GM18867 (cell line): Measurements from ENCODE around the gene VLDLR.
A peak's percentile ranks its signal among the peaks of the same experiment; 100 is the strongest.

ENCODE experiments used
- ATAC-seq: cut with Tn5 transposase; IDR thresholded peaks from one replicate; pipeline ENCODE4 v1.9.1; 2021; ENCODE audit warnings: mild to moderate bottlenecking, moderate library complexity; ENCODE audit not compliant: unreplicated experiment

VLDLR gene

DNA sequence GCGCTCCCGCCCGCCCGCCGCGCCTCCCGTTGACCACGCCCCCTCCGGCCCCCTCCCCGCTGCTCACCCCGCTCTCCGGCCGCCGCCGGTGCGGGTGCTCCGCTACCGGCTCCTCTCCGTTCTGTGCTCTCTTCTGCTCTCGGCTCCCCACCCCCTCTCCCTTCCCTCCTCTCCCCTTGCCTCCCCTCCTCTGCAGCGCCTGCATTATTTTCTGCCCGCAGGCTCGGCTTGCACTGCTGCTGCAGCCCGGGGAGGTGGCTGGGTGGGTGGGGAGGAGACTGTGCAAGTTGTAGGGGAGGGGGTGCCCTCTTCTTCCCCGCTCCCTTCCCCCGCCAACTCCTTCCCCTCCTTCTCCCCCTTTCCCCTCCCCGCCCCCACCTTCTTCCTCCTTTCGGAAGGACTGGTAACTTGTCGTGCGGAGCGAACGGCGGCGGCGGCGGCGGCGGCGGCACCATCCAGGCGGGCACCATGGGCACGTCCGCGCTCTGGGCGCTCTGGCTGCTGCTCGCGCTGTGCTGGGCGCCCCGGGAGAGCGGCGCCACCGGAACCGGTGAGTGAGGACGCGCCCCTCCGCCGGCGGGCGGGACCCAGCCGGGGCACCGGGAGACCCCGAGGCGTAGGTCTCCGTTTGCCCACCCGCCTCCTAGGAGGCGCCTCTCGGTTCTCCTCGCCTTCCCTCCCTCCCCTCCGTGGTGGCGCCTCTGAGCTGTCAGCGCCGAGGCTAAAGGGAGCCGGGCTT, at the start of gene VLDLR:
VLDLR (plus strand) TSS at position 66 of the 739 bp plus-strand sequence; CDS start at position 469, 403 bp downstream.
- peak; percentile 50 for ATAC-seq

DNA sequence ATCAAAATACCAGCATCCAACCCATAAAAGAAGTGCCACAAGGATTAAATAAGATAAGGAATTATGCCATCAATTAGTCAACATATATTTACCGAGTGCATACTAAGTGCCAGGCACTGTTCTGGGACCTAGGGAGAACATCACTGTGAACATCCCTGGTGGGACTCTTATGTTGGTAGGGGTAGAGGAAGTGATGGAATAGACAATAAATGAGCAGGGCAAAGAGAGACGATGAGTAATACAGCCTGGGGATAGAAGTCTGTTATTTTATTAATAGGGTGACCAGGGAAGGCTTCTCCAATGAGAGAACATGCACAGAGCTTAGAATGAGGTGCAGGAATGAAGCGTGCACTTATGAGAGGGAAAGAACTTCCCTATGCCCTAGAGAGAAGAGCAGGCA, 47.4 kb upstream of the VLDLR start:
- no peak for ATAC-seq

DNA sequence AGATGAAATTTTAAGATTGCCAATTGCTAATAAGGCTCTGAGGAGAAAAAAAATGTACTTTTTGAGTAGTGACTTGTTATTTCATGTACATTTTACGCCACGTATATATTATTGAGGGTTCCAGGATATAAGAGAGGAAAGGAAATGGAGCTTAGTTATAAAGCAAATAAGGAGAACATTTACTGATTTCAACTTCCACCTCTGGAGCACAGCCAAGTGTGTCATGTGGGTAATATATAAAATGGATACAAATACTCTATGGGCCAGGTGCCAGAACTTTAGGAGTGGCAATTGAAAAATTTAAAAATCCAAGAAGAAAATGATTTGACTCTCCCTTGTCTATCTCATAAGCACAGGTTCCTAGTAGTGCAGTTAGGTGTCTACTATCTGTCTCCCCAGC, 45.0 kb upstream of the VLDLR start:
- ATAC-seq: no peak

DNA sequence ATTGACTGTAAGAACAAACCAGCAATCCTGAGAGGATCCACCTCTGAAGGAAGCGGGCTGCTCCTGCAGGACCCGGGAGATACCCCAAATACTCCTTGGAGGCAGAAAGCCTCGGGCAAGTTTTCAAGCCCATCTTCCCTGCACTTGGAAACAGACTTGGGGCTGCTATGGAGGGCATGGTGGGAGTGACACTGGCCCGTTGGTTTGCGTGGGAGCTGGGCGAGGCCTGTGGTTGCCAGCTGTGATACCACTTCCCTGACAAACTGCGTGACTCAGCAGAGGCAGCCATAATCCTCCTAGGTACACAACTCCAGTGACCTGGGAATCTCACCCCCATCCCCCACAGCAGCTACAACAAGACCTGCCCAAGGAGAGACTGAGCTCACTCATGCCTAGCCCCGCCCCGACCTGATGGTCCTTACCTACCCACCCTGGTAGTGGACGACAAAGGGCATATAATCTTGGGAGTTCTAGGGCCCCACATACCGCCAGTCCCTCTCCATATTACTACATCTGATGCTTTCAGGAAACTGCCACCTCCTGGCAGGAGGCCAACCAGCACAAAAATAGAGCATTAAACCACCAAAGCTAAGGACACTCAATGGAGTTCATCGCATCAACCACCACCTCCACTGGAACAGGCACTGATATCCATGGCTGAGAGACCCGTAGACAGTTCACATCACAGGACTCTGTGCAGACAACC, 38.1 kb upstream of the VLDLR start:
- no peak for ATAC-seq

DNA sequence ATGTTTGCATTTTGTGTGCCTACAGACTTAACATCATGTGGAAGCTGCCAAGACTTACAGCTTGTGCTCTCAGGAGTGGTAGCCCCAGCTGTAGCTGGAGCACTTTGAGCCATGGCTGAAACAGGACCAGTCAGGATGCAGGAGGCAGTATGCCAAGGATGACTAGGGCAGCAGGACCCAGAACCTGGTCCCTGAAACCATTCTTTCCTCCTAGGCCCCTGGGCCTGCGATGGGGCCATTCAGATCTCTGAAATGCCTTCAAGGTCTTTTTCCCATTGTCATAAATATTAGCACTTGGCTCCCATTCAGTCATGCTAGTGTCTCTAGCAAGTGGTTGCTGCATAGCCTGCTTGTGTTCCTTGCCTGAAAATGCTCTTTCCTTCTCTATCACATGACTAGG, 29.6 kb upstream of the VLDLR start:
- no peak for ATAC-seq

DNA sequence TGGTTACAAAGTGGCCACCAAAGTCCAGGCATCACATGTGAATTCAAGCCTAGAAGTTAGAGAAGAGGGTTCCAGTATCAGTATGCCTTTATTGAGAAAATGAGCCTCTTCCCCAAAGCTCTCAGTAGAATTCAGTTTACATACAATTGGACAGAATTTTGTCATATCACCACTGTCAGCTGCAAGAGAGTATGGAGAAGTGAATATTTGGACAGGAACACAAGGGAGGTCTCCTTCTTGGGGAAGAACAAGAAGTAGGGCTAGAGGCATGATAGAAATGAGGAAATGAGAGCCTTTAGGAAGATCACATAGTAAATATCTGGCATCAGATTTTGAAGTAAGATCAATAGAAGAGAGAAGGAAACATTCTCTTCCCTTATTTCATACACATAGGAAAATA, 27.8 kb upstream of the VLDLR start:
- ATAC-seq: no peak

DNA sequence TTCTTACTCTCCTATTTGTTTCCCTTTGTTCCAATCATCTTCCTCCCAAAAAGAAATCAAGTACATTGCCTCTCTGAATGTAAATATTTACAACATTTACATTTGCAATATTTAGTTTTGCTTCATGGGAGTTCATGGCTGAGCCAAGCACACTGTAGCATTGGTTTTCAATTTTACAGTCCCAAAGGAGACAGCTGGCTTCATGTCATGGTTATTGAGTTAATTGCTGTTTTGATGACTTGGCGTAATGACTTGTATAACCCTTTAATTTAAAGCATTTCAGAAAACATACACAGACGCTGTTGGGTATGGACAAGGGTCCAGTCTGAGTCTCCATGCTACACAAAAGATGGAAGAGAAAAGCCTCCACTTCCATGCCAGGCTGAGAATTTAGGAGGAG, 25.6 kb upstream of the VLDLR start:
- no peak for ATAC-seq

DNA sequence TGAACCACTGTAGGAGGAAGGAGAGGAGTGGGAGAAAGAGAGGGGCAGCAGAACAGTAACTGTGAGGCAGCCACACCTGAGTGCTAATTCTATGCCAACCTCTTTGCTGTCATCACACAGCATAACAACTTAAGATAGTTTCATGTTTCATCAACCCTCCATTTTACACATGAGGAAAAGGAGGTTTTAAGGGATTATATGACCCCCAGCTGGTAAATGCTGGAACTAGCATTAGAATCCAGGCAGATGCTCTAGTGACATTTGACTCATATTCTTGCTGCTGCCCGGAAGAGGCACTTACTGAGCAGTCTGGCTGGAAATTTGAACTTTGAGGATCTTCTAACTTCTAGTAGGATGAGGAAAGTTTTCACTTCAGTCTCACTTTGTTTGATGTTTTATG, 24.1 kb upstream of the VLDLR start:
- no peak for ATAC-seq

DNA sequence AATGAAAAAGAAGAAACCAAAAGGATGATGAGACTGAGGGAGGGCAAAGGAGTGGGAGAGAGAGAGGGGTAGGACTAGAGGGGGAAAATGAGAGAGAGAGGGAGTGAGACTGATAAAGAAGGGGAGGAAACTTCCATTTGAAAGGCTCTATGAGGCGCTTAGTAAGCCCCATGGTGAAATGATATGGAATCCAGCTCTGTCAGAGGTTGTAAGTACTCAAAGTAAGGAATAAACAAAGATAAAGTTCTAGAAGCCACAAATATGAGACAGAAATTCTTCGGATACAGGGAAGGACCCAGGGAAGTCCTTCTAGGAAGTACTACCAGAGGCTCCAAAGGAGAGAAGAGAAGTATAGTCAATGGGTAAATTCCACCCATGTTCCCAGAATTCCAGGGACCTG, 21.7 kb upstream of the VLDLR start:
- no peak for ATAC-seq

DNA sequence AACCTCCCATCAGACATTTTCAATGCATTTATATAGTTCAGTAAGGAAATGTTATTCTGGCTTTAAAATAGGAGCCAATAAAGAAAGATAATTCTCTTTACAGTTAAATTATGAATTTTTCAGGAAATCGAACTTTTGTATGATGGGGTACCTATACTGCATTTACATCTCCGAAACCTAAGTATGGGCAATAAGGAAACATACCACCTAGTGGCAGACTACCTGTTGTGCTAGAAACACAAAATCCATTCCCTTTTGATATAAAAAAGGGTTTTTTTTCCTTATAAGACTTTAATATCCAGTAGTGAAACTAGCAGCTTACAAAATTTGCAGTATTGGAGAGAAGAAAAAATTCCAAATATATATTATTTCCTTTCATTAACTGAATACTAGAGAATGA, 21.3 kb upstream of the VLDLR start:
- no peak for ATAC-seq

DNA sequence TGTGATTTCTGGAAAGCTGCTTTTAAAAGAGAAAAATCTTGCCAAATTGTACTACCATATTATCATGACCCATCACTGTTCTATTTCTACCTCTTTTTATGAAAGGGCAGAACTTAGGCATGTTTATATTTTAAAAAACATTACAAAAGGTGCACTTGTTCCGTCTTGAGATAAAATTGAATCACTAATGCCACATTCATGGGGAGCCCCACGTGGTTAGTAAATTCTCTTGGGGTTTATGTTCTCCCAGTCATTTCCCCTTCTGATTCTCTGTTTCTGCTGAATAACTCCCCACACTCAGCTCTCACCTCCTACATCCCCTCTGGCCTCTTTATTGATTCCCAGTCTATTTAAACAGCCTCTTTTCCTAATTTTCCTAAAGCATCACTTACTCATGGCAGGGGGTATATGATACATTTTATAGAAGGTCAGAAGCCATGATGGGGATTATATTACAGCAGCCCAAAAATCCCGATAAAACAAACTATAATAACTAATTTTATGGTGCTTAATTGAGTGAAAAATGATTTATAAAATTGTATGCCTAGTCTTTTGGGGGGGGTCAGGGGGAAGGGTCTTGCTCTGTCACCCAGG, 19.7 kb upstream of the VLDLR start:
- no peak for ATAC-seq

DNA sequence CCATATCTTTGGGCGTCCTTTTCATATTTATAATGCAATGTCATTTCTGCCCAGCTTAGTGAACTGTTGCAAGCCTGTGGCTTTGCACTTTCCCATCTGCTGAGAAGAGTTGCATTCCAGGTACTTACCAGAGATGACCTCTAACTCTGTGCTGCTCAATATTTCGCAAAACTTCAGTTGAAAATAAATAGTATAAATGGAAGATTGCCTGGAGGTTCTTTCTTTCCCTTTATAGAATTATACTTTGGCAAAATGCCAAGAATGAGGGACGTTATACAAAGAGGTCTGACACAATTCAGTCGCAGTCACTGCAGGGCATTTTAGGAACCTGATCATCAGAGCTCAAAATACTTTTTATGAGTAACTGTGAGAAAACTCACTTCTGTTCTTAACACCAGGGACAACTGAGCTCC, 18.9 kb upstream of the VLDLR start:
- peak; percentile 60 for ATAC-seq

DNA sequence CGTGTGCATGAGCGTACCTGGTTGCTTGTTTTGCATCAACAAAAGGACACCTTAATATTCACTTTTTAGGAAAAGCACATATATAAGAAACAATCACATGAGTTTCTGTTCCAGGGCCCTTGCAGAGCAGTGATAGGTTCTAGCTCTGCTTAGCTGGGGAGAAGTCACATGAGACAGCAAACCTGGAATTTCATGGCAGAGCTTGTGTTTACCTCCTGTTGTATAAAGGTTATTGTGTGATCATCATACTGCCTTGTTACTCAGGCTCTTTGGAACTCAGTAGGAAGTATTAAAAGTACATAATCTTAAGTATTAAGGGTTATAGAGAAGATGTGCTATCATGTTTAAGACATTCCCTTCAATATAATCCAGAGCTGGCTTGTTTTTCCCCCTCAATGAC, 18.0 kb upstream of the VLDLR start:
- ATAC-seq: no peak

DNA sequence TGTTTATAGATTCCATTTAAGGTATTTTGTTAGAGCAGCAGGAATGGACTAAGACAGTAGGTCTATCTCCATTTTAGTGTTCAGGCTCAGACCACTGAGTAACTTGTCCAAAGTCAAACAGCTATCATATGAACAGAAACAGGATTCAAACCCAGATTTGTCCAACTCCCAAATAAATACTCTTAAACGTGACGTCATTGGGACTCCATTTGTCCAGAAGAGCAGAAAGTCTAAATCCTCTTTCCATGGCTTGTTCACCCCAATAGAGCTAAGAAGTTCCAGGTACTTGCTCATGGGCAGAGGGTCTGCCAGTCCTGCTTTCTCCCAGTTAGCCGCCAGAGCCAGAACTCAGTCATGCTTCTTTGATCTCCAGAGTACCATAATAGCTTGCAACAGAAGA, 16.3 kb upstream of the VLDLR start:
- ATAC-seq: no peak

DNA sequence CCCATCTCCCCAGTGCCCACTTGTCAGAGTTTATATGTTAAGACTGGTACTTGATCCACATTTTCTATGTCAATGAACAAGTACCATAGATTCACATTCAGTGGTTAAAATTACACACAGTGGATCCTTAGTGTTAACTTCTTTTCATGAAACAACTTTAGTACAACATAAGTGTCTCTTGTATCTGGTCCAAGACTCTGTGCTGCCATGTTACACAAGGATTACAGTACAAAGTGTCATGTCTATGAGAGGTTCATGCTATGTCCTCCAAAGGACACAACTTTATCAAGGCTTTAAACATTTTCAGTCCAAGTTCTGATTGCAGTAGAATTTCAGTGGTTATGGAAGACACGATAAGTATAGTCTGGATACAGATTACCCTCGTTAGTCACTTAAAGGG, 13.3 kb upstream of the VLDLR start:
- no peak for ATAC-seq

DNA sequence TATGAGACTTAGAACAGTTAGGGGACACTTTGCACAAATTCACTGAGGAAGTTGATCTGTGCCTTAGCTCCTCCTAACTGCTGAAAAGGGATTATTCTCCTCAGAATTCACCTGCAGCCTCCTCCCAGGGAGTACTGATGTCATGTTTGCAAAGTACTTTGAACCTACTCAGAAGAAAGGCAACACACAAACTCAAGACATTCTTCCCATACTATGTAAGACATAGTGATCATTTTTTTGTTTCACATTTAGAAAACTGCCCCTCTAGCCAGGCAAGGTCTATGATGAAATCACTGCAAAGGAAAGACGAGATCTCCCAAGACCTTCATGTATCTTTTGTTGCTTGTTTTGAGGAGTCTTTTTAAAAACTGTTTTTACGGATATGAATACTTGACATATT, 10.6 kb upstream of the VLDLR start:
- ATAC-seq: no peak

DNA sequence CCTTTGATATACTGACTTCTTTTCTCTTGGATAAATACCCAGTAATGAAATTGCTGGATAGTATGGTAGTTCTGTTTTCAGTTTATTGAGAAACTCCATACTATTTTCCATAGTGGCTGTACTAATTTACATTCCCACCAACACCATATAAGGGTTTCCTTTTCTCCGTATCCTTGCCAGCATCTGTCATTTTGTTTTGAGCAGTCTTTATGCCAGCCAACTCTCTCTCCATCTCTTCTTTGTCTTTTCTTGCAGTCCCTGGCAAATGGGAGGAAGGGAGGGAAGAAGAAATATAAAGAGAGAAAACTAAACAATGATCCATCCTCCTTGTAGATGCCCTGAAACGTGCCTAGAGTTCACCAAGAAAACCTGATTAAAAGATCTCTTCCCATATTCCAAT, 9.6 kb upstream of the VLDLR start:
- ATAC-seq: no peak

DNA sequence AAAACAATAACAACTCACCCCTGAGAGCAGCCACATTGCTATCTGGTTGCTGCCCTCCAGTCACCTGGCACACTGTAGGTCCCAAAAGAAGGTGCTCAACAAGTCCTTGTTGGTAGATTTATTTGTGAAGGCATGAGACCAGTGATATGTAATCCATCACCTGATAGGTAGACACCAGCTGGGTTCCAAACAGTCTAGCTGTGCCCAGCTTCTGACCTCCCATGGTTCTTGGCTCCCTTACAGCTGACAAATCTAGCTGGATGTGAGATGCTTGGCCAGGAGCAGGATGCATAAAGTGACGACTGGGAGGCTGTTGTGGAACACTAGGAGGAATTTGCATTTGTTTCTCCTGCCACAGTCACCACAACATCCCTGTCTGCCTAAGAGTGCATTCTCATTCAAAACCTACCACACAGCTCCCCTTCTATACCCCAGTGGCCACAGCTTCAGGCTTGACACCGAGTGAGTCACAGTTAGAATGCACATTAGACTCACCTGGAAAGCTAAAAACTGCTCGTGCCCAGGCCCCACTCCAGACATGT, 7.8 kb upstream of the VLDLR start:
- no peak for ATAC-seq

DNA sequence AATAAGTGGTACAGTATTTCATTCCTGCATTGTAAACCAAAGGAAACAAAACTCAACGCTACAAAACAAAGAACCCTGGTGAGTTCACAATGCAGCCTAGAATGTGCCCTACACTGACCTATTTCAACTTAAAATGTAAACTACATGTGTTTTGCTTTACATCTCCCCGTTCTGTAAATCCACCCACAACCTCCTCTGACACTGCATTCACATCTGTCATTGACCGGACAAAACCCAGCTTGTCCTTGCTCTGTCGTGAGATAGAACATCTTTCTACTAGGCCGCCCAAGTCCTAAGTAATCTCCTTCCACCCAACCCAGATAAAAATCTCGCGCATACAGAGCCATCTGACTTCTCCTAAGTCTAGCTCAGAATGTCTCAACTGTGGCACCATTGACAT, 6.1 kb upstream of the VLDLR start:
- ATAC-seq: no peak

DNA sequence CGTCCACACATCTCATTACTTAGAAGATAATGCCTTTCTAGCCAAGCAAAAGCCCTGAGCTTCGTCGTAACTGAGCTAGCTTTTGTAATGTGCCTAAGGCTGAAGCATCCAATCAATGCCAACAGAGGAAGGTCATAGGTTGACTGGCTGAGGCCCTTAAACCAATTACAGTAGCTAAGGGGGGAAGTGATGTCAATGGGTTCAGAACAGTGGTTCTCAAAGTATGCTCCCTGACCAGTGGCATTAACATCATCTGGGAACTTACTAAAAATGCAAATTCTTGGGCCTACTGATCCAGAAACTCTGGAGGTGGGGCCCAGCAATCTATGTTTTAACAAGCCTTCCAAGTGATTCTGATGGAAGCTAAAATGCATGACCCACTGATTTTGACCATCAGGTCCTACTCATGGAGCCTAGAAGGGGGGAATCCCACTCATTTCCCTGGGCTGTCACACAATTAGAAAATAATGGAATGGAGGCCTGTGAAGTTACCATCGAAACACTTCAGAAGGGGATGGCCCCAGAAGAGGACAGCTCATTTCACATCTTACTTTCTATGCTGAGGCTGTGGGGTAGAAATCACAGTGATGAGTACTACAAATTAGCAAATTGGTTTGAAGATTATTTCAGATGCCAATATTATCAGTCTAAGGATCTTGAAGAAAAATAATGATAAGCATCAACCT, 4.8 kb upstream of the VLDLR start:
- peak; percentile 38 for ATAC-seq

DNA sequence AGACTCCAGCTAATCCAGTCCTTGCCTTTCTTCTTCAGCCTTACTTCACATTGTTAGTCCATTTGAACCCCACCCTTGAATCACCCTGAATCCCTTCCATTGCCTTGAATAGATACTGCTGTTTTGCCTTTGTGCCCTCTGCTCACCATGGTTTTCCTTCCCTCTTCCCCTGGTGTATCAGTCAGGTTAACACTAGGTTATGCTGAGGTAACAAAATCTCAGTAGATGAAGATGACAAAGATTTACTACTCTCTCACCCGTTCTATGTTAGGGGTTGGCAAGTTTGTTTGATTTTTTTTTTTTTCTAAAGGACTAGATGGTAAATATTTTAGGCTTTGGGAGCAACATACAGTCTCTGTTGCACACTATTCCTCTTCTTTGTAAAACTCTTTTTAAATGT, 3.3 kb upstream of the VLDLR start:
- ATAC-seq: no peak
